Activated naive CD4-positive, alpha-beta T cell treated with anti-CD3 and anti-CD28 coated beads, Interleukin-2, amount 10 ng/mL, durations not matched to agents 7 days and 5 days (primary cell): ENCODE results near the gene PSMF1.

Experiments
- CTCF ChIA-PET: fragments of 350-600 bp; sonication (Branson Sonifier 250); formaldehyde crosslinking; loops from one replicate; lab custom pipeline; 2021; ENCODE audit warnings: antibody characterized with exemption; lab: Charles Lee
- DNase-seq: peaks from one replicate; pipeline ENCODE4 v3.0.0-alpha.2; 2020
- H3K27ac Mint-ChIP-seq: one replicate; pipeline ENCODE4 v1.8.0; 2021; ENCODE audit warnings: mild to moderate bottlenecking, moderate library complexity, mixed read lengths
- H3K27me3 Mint-ChIP-seq: one replicate; pipeline ENCODE4 v1.8.0; 2021; ENCODE audit warnings: mild to moderate bottlenecking, mixed read lengths
- H3K36me3 Mint-ChIP-seq: one replicate; pipeline ENCODE4 v1.8.0; 2021; ENCODE audit warnings: mixed read lengths
- H3K4me1 Mint-ChIP-seq: one replicate; pipeline ENCODE4 v1.8.0; 2021; ENCODE audit warnings: mixed read lengths
- H3K4me3 Mint-ChIP-seq: one replicate; pipeline ENCODE4 v1.8.0; 2021; ENCODE audit warnings: mild to moderate bottlenecking, moderate library complexity, mixed read lengths
- H3K9me3 Mint-ChIP-seq: one replicate; pipeline ENCODE4 v1.8.0; 2021; ENCODE audit warnings: mixed read lengths

PSMF1 gene

DNA sequence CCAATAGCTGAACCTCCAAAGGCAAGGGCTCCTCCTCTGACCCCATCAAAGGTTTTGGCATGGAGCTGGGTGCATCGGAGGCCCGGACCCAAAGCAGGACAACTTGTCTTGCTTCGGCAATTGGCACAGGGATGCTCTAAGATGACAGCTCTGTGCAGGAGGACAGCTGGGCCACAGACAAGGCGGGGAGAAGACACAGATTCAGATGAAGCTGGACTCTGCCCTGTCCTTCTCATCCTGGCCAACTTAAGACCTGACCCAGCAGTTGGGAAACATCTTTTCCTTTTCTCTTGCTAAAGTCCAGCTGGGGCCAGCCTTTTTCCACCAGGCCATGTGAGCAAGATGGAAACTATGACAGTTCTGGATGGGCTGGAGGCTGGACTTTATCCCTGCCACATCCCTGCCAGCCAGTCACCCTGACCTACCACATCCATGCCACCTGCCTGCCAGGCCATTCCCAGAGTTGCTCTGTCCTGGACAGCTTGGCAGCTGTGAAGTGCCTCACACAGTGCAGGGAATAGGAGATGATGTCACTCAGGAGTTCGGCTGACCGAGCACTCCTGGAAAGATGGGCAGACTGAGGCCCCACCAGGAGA, 12.7 kb upstream of the PSMF1 start:
- no peak for DNase-seq
- peaks cover 5% of the 10 kb centered on the region for H3K9me3 Mint-ChIP-seq
- no peak overlapping the region for H3K27ac Mint-ChIP-seq
- peaks cover 31% of the 10 kb centered on the region for H3K27me3 Mint-ChIP-seq
- no peak overlapping the region for H3K4me3 Mint-ChIP-seq
- CTCF ChIA-PET: interaction anchor here (1.2 to 4.1 kb wide), 2 partner anchors 105 to 150 kb away, joined by 4 to 11 read pairs; no protein-coding TSS in a partner anchor
- H3K4me1 Mint-ChIP-seq: peaks cover 3% of the 10 kb centered on the region
- peaks cover 4% of the 10 kb centered on the region for H3K36me3 Mint-ChIP-seq

- H3K9me3 Mint-ChIP-seq: peaks cover 3% of the 10 kb centered on the region
- H3K4me1 Mint-ChIP-seq: peaks cover 3% of the 10 kb centered on the region
These were observed 11.2 kb upstream of the PSMF1 start for GRCh38 chr20:1107176-1107575.

DNA sequence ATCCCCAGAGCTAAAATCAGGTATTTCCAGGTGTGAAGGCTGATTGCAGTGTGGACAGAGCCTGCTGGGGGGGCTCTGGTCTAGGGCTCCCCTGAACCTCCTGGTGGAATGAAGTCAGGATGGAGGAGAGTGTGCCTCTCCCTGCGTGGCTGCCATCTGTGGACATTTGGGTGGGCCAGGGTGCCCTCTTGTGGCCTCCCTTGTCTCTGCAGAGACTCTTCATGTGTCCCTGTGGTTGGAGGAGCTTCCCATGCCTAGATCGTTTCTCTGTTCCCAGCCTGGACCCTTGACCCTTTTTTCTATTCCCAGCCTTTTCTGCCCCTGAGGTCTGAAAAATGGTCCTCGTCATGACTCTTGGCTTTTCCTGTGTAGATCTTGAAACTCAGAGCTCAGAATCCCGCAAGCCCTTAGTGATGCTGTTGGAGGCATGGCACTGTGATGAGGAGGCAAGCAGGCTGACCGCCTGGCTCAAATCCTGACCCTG, 9.9 kb upstream of the PSMF1 start:
- H3K4me1 Mint-ChIP-seq: peaks cover 3% of the 10 kb centered on the region
- DNase-seq: peak; percentile 66
- CTCF ChIA-PET: interaction anchor here (0.6 to 4.1 kb wide), 20 partner anchors 8 to 294 kb away, joined by 3 to 17 read pairs (median 4); no protein-coding TSS in a partner anchor
- H3K27me3 Mint-ChIP-seq: peaks cover 20% of the 10 kb centered on the region
- H3K36me3 Mint-ChIP-seq: no peaks in the 10 kb centered on the region
- no peaks in the 10 kb centered on the region for H3K9me3 Mint-ChIP-seq
- H3K27ac Mint-ChIP-seq: no peak overlapping the region
- H3K4me3 Mint-ChIP-seq: no peak overlapping the region

More at GRCh38 chr20:1107176-1107575, 11.2 kb upstream of the PSMF1 start:
- peaks cover 29% of the 10 kb centered on the region for H3K27me3 Mint-ChIP-seq
- CTCF ChIA-PET: interaction anchor here (0.7 to 4.1 kb wide), 7 partner anchors 12 to 131 kb away, joined by 3 to 14 read pairs (median 3); no protein-coding TSS in a partner anchor
- no peak overlapping the region for H3K4me3 Mint-ChIP-seq
- no peak overlapping the region for H3K27ac Mint-ChIP-seq
- DNase-seq: no peak
- peaks cover 4% of the 10 kb centered on the region for H3K36me3 Mint-ChIP-seq

DNA sequence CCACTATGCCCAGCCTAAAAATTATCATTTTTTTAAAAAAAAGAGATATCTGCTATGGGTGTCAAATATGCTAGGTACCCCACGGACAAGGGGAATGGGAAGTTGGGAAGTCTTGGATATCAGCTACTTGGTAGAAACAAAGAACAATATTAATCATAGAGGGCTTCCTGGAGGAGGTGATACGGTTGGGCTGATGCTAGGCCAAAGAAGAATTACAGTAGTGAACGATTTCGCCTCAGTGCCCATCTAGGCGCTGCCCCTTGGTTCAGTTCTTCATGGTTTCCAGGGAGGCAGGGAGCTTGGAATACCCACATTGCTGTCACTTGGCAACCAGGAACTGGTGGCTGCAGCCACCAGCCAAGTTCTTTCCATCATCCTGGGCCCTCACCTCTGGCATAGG, 5.5 kb upstream of the PSMF1 start:
- no peak overlapping the region for H3K27ac Mint-ChIP-seq
- H3K4me1 Mint-ChIP-seq: peaks cover 15% of the 10 kb centered on the region
- CTCF ChIA-PET: interaction anchor here (1.0 kb wide), 1 partner anchor 71 kb away, joined by 4 read pairs; no protein-coding TSS in a partner anchor
- H3K36me3 Mint-ChIP-seq: peaks cover 5% of the 10 kb centered on the region
- H3K27me3 Mint-ChIP-seq: peaks cover 4% of the 10 kb centered on the region
- H3K4me3 Mint-ChIP-seq: no peak overlapping the region
- no peaks in the 10 kb centered on the region for H3K9me3 Mint-ChIP-seq
- DNase-seq: no peak

DNA sequence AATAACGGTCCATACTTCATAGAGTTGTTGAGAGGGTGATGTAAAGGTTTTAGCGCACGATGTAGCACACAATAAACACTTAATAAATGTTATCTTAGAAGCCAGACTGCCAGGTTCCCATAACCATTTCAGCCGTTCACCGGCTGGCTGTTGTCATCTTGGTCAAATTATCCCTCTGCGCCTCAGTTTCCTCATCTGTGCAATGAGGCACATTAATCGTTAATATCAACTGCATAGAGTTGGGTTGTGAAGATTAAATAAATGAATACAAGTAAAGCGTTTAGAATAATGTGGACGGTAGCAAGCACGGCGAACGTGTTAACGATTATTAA, 432 bp upstream of the PSMF1 start:
- peak overlapping the region; percentile 82 for H3K27ac Mint-ChIP-seq
- no peaks in the 10 kb centered on the region for H3K9me3 Mint-ChIP-seq
- no peaks in the 10 kb centered on the region for H3K27me3 Mint-ChIP-seq
- peaks cover 30% of the 10 kb centered on the region for H3K36me3 Mint-ChIP-seq
- peaks cover 56% of the 10 kb centered on the region for H3K4me1 Mint-ChIP-seq
- peak overlapping the region; percentile 90 for H3K4me3 Mint-ChIP-seq
- no peak for DNase-seq
- CTCF ChIA-PET: no interaction called here

- Mint-ChIP-seq H3K4me1 (peaks cover 66% of the 10 kb centered on the region), H3K27ac (peak overlapping the region; percentile 82), H3K9me3 (no peaks in the 10 kb centered on the region), H3K36me3 (peaks cover 37% of the 10 kb centered on the region), H3K27me3 (no peaks in the 10 kb centered on the region), H3K4me3 (peak overlapping the region; percentile 90)
- no peak for DNase-seq
- CTCF ChIA-PET: interaction anchor here (0.6 to 1.6 kb wide), 5 partner anchors 10 to 715 kb away, joined by 3 to 5 read pairs (median 3); no protein-coding TSS in a partner anchor
These were observed 715 bp downstream of the PSMF1 start for GRCh38 chr20:1119128-1119505.

DNA sequence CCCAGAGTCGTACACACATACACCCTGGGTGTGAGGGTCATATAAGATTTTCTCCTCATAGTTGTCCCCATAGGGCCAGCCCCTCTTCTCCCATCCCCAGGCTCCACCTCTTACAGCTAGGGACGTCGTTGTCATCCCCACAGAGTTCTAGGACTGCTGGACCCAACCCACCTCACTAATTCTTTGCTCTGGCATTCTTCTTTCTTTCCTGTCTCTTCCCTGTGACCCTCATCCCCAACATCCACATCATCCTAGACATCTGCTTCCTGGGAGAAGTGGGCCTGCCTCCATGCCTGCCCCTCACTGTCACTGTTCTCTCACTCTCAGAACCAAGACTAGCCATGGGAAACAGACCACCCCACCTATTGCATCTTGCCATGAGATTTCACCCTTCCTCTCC, 1.1 kb downstream of the PSMF1 start:
- peak overlapping the region; percentile 90 for H3K4me3 Mint-ChIP-seq
- peak overlapping the region; percentile 82 for H3K27ac Mint-ChIP-seq
- DNase-seq: no peak
- no peaks in the 10 kb centered on the region for H3K9me3 Mint-ChIP-seq
- CTCF ChIA-PET: interaction anchor here (0.6 to 1.6 kb wide), 5 partner anchors 10 to 715 kb away, joined by 3 to 5 read pairs (median 3); no protein-coding TSS in a partner anchor
- H3K4me1 Mint-ChIP-seq: peaks cover 68% of the 10 kb centered on the region
- H3K36me3 Mint-ChIP-seq: peaks cover 39% of the 10 kb centered on the region
- H3K27me3 Mint-ChIP-seq: no peaks in the 10 kb centered on the region

- CTCF ChIA-PET: interaction anchor here (0.8 to 1.8 kb wide), 3 partner anchors 11 to 93 kb away, joined by 3 to 6 read pairs (median 4); no protein-coding TSS in a partner anchor
- DNase-seq: no peak
- Mint-ChIP-seq H3K4me1 (peaks cover 76% of the 10 kb centered on the region), H3K9me3 (no peaks in the 10 kb centered on the region), H3K27ac (peak overlapping the region; percentile 50), H3K4me3 (peak overlapping the region; percentile 45), H3K36me3 (peaks cover 51% of the 10 kb centered on the region), H3K27me3 (no peaks in the 10 kb centered on the region)
These were observed 3.0 kb downstream of the PSMF1 start for GRCh38 chr20:1121429-1121828.

- H3K27ac Mint-ChIP-seq: peak overlapping the region; percentile 62
These were observed 4.2 kb downstream of the PSMF1 start for GRCh38 chr20:1122388-1123315.

DNA sequence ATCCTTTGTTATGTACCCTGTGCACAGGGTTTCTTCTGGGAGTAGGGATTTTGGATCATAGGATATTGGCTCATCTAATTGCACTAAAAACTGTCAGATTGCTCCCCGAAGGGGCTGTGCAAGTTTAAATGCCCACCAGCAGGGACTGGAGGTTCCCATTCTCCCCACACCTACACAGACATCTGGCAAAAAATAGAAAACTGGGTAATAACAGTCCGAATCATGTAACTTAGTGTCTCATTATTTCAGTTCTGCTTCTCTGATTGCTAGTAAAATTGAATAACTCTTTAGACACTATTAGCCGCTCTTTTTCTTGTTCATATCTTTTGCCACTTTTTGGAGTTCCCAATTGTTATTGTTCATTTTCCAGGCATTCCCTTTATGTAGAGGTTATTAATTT, 5.3 kb downstream of the PSMF1 start:
- Mint-ChIP-seq H3K27me3 (no peaks in the 10 kb centered on the region), H3K4me1 (peaks cover 58% of the 10 kb centered on the region), H3K36me3 (peaks cover 60% of the 10 kb centered on the region), H3K27ac (peak overlapping the region; percentile 9), H3K4me3 (no peak overlapping the region), H3K9me3 (no peaks in the 10 kb centered on the region)
- DNase-seq: no peak
- CTCF ChIA-PET: interaction anchor here (1.2 kb wide), 1 partner anchor 17 kb away, joined by 3 read pairs; no protein-coding TSS in a partner anchor

More at GRCh38 chr20:1122388-1123315, 4.2 kb downstream of the PSMF1 start:
- peak overlapping the region; percentile 17 for H3K4me3 Mint-ChIP-seq
- no peaks in the 10 kb centered on the region for H3K9me3 Mint-ChIP-seq
- H3K36me3 Mint-ChIP-seq: peaks cover 55% of the 10 kb centered on the region
- peak; percentile 37 for DNase-seq
- CTCF ChIA-PET: interaction anchor here (1.8 kb wide), 1 partner anchor 14 kb away, joined by 6 read pairs; no protein-coding TSS in a partner anchor
- no peaks in the 10 kb centered on the region for H3K27me3 Mint-ChIP-seq
- H3K4me1 Mint-ChIP-seq: peaks cover 67% of the 10 kb centered on the region

- DNase-seq: no peak
- CTCF ChIA-PET: interaction anchor here (1.2 to 1.3 kb wide), 4 partner anchors 15 to 87 kb away, joined by 3 to 4 read pairs (median 3); no protein-coding TSS in a partner anchor
- Mint-ChIP-seq H3K4me3 (no peak overlapping the region), H3K9me3 (no peaks in the 10 kb centered on the region), H3K36me3 (peaks cover 60% of the 10 kb centered on the region), H3K27me3 (no peaks in the 10 kb centered on the region), H3K27ac (no peak overlapping the region), H3K4me1 (peaks cover 54% of the 10 kb centered on the region)
These were observed 6.0 kb downstream of the PSMF1 start for GRCh38 chr20:1124421-1124820.

GRCh38 chr20:1125277-1125676, 6.9 kb downstream of the PSMF1 start:
- Mint-ChIP-seq H3K4me3 (no peak overlapping the region), H3K4me1 (peaks cover 45% of the 10 kb centered on the region), H3K27me3 (no peaks in the 10 kb centered on the region), H3K9me3 (no peaks in the 10 kb centered on the region), H3K36me3 (peaks cover 59% of the 10 kb centered on the region), H3K27ac (no peak overlapping the region)
- CTCF ChIA-PET: interaction anchor here (1.0 to 1.3 kb wide), 4 partner anchors 16 to 86 kb away, joined by 3 to 4 read pairs (median 3); no protein-coding TSS in a partner anchor
- no peak for DNase-seq

GRCh38 chr20:1127840-1128239, 9.4 kb downstream of the PSMF1 start:
- Mint-ChIP-seq H3K27me3 (no peaks in the 10 kb centered on the region), H3K36me3 (peaks cover 71% of the 10 kb centered on the region)
- CTCF ChIA-PET: no interaction called here

More at GRCh38 chr20:1127840-1128239, 9.4 kb downstream of the PSMF1 start:
- H3K27ac Mint-ChIP-seq: no peak overlapping the region
- no peak overlapping the region for H3K4me3 Mint-ChIP-seq
- peaks cover 24% of the 10 kb centered on the region for H3K4me1 Mint-ChIP-seq
- H3K9me3 Mint-ChIP-seq: no peaks in the 10 kb centered on the region
- DNase-seq: no peak
